SK-N-SH treated with all-trans-retinoic acid at 6 μM for 48 hours (cell line): ENCODE measurements around the gene NOP14.
"Not testable (repeated sequence)": the region's sequence is repeated elsewhere in the genome, so short reads cannot be mapped to it uniquely, and the experiment has no call there.

Experiments
- ARNTL ChIP-seq: fragments of 450-650 bp; formaldehyde crosslinking; IDR thresholded peaks from 2 replicates; pipeline ENCODE4 v1.5.0; 2020; ENCODE audit warnings: low read depth, mild to moderate bottlenecking, moderate library complexity, borderline replicate concordance
- ESRRG ChIP-seq: fragments of 250-450 bp; sonication (Bioruptor Pico); IDR thresholded peaks from 2 replicates; pipeline ENCODE4 v1.6.1; 2021; ENCODE audit warnings: mild to moderate bottlenecking

GRCh38 chr4:2983715-2984114 lies 20.5 kb upstream of the NOP14 start:
- TF ChIP-seq ESRRG (CRISPR knock-in tag); ARNTL: not testable (repeated sequence)
